H9 (cell line): Measurements from ENCODE around the gene TEX2. TPM values are rescaled to one million over a fixed set of nuclear protein-coding genes. Genes with fewer than 3 reads are reported as not detected.
"Not testable (repeated sequence)": the region's sequence is repeated elsewhere in the genome, so short reads cannot be mapped to it uniquely, and the experiment has no call there.

ENCODE experiments used
- DNase-seq: peaks from one replicate; pipeline ENCODE4 v3.0.0-alpha.2; 2017
- H2AFZ ChIP-seq: one replicate; pipeline ENCODE4 v1.6.1; 2013; ENCODE audit warnings: mild to moderate bottlenecking, low read length, control low read depth, moderate library complexity
- H2AK5ac ChIP-seq: 2 replicates; pipeline ENCODE4 v1.6.1; 2013; ENCODE audit warnings: low read length, control low read depth, mixed read lengths; ENCODE audit not compliant: insufficient read length
- H2BK120ac ChIP-seq: one replicate; pipeline ENCODE4 v1.6.1; 2013; ENCODE audit warnings: low read depth, mild to moderate bottlenecking, low read length, control low read depth, inconsistent platforms; ENCODE audit not compliant: poor library complexity, severe bottlenecking
- H2BK12ac ChIP-seq: 2 replicates; pipeline ENCODE4 v1.6.1; 2013; ENCODE audit warnings: low read length, control low read depth, mixed read lengths, low read depth; ENCODE audit not compliant: insufficient read length
- H2BK15ac ChIP-seq: 2 replicates; pipeline ENCODE4 v1.6.1; 2013; ENCODE audit warnings: low read depth, low read length, control low read depth
- H2BK20ac ChIP-seq: one replicate; pipeline ENCODE4 v1.6.1; 2013; ENCODE audit warnings: low read depth, mild to moderate bottlenecking, low read length, control low read depth, inconsistent platforms; ENCODE audit not compliant: poor library complexity, severe bottlenecking
- H2BK5ac ChIP-seq: 2 replicates; pipeline ENCODE4 v1.6.1; 2013; ENCODE audit warnings: low read length, control low read depth, mixed read lengths; ENCODE audit not compliant: insufficient read length
- H3K14ac ChIP-seq: 2 replicates; pipeline ENCODE4 v1.6.1; 2013; ENCODE audit warnings: low read length, control low read depth; ENCODE audit not compliant: insufficient read depth
- H3K18ac ChIP-seq: 2 replicates; pipeline ENCODE4 v1.6.1; 2013; ENCODE audit warnings: low read depth, mild to moderate bottlenecking, mixed read lengths, low read length, control low read depth; ENCODE audit not compliant: insufficient read length
- H3K23ac ChIP-seq: 2 replicates; pipeline ENCODE4 v1.6.1; 2013; ENCODE audit warnings: low read length, control low read depth, mixed read lengths, low read depth; ENCODE audit not compliant: insufficient read length
- H3K23me2 ChIP-seq: 2 replicates; pipeline ENCODE4 v1.6.1; 2013; ENCODE audit warnings: low read depth, mild to moderate bottlenecking, mixed read lengths, low read length, control low read depth; ENCODE audit not compliant: insufficient read length, poor library complexity, severe bottlenecking
- H3K27ac ChIP-seq: 2 replicates; pipeline ENCODE4 v1.5.1; 2013; ENCODE audit warnings: low read length, control low read depth, mixed read lengths, low read depth; ENCODE audit not compliant: insufficient read length
- H3K27me3 ChIP-seq: 2 replicates; pipeline ENCODE4 v1.6.1; 2013; ENCODE audit warnings: low read length, control low read depth, inconsistent platforms; ENCODE audit not compliant: insufficient read depth
- H3K4ac ChIP-seq: 2 replicates; pipeline ENCODE4 v1.6.1; 2013; ENCODE audit warnings: low read depth, mild to moderate bottlenecking, control low read depth, inconsistent platforms, low read length, moderate library complexity
- H3K4me1 ChIP-seq: 2 replicates; pipeline ENCODE4 v1.6.1; 2013; ENCODE audit warnings: low read length, control low read depth, inconsistent platforms; ENCODE audit not compliant: insufficient read depth
- H3K4me2 ChIP-seq: 2 replicates; pipeline ENCODE4 v1.6.1; 2013; ENCODE audit warnings: low read length, control low read depth, mixed read lengths; ENCODE audit not compliant: insufficient read length, insufficient read depth
- H3K56ac ChIP-seq: 2 replicates; pipeline ENCODE4 v1.6.1; 2013; ENCODE audit warnings: low read depth, mild to moderate bottlenecking, mixed read lengths, low read length, control low read depth; ENCODE audit not compliant: insufficient read length
- H3K79me1 ChIP-seq: 2 replicates; pipeline ENCODE4 v1.6.1; 2013; ENCODE audit warnings: low read depth, mild to moderate bottlenecking, moderate library complexity, low read length, control low read depth, inconsistent platforms; ENCODE audit not compliant: insufficient read depth, poor library complexity, severe bottlenecking
- H3K79me2 ChIP-seq: 2 replicates; pipeline ENCODE4 v1.6.1; 2013; ENCODE audit warnings: low read length, control low read depth, inconsistent platforms; ENCODE audit not compliant: insufficient read depth
- H3K9ac ChIP-seq: 2 replicates; pipeline ENCODE4 v1.6.1; 2013; ENCODE audit warnings: low read length, control low read depth, mixed read lengths; ENCODE audit not compliant: insufficient read length; ENCODE audit errors: extremely low read depth
- H3K9me3 ChIP-seq: one replicate; pipeline ENCODE4 v1.6.1; 2013; ENCODE audit warnings: low read depth, low read length, inconsistent platforms; ENCODE audit not compliant: control insufficient read depth
- H3T11ph ChIP-seq: one replicate; pipeline ENCODE4 v1.6.1; 2013; ENCODE audit warnings: mild to moderate bottlenecking, low read length, control low read depth, inconsistent platforms
- H4K20me1 ChIP-seq: one replicate; pipeline ENCODE4 v1.6.1; 2013; ENCODE audit not compliant: control insufficient read depth, insufficient read length, insufficient read depth
- H4K5ac ChIP-seq: 2 replicates; pipeline ENCODE4 v1.6.1; 2013; ENCODE audit warnings: low read depth, mild to moderate bottlenecking, mixed read lengths, low read length, control low read depth; ENCODE audit not compliant: insufficient read length
- H4K8ac ChIP-seq: replicated peaks from 2 replicates; pipeline ENCODE4 v1.6.1; 2013; ENCODE audit warnings: low read length, control low read depth, mixed read lengths, low read depth; ENCODE audit not compliant: insufficient read length
- H4K91ac ChIP-seq: 2 replicates; pipeline ENCODE4 v1.6.1; 2013; ENCODE audit warnings: low read depth, mild to moderate bottlenecking, moderate library complexity, mixed read lengths, low read length, control low read depth; ENCODE audit not compliant: insufficient read length
- H3K27ac Mint-ChIP-seq, 3 experiments: 2 replicates in 2 of 3; 3 replicates in 1 of 3; pipeline ENCODE4 v1.8.0; 2020 to 2021; ENCODE audit warnings: mixed read lengths in 3 of 3, mild to moderate bottlenecking in 1 of 3, moderate library complexity in 1 of 3
- H3K27me3 Mint-ChIP-seq: 2 replicates; pipeline ENCODE4 v1.8.0; 2021; ENCODE audit warnings: low read depth, mild to moderate bottlenecking, moderate library complexity, mixed read lengths
- H3K36me3 Mint-ChIP-seq, 3 experiments: 2 replicates in 2 of 3; 3 replicates in 1 of 3; pipeline ENCODE4 v1.8.0; 2020 to 2021; ENCODE audit warnings: low read depth in 3 of 3, mixed read lengths in 3 of 3; ENCODE audit not compliant: insufficient read depth in 1 of 3
- H3K4me1 Mint-ChIP-seq, 2 experiments: 2 replicates each; pipeline ENCODE4 v1.8.0; 2020; ENCODE audit warnings: mixed read lengths in 2 of 2
- H3K4me3 Mint-ChIP-seq, 2 experiments: 2 replicates in 1 of 2; 3 replicates in 1 of 2; pipeline ENCODE4 v1.8.0; 2020 to 2021; ENCODE audit warnings: mild to moderate bottlenecking in 2 of 2, mixed read lengths in 2 of 2, moderate library complexity in 1 of 2
- H3K9me3 Mint-ChIP-seq, 2 experiments: 2 replicates in 1 of 2; 3 replicates in 1 of 2; pipeline ENCODE4 v1.8.0; 2020; ENCODE audit warnings: mild to moderate bottlenecking in 2 of 2, mixed read lengths in 2 of 2, moderate library complexity in 1 of 2
- WGBS: extraction: QIAGEN DNeasy Blood & Tissue Kit; methylation state at CpG from one replicate; pipeline ENCODE4 v1.1.7; 2013; ENCODE audit warnings: missing lambda C conversion rate, low lambda C conversion rate, mixed read lengths; ENCODE audit not compliant: insufficient read length; ENCODE audit errors: extremely low coverage; 5-methylcytosine and 5-hydroxymethylcytosine counted together
- total RNA-seq: library from RNA; stranded (reverse); gene quantifications from 2 replicates; pipeline ENCODE4 v1.2.1, GENCODE V29; 2021
- TF ChIP-seq, protein P1 (sequence below): fragments of 200-600 bp; sonication (generic); conservative IDR thresholded peaks from 3 replicates; pipeline ENCODE4 v1.8.0; 2021; ENCODE audit warnings: antibody characterized with exemption, mild to moderate bottlenecking

The TEX2 gene
- total RNA-seq, 1 experiment from 2014 or later: 12.2 TPM

DNA sequence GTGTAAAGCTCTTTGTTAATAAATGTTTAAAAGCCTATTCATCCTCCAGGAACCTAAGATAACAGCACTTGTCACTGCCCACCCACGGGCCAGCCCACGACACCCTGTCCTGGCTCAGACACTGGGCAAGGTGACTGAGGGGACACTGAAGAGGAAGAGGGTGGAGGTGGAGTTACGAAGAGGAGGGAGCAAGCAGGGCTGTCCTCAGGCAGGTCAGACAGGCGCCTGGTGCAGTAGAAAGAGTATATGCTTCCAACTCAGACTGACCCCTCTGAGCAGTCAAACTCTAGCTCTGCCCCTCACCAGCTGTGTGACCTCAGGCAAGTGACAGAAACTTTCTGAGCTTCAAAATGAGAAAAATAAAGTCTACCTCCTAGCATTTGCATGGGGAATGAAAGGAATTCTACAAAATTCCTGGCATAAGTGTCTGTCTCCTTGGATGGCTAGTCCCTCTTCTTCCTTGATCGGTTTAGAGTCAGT lies 22.8 kb downstream of the TEX2 start:
- no peak overlapping the region for H2AFZ ChIP-seq
- Mint-ChIP-seq H3K4me1 (peaks cover 23 to 30% of the 10 kb centered on the region in 2 experiments), H3K4me3 (no peak overlapping the region), H3K27ac (peak overlapping the region in 1 of 3 experiments; percentile 21; a peak in 1 of 7 replicates), H3K27me3 (no peaks in the 10 kb centered on the region), H3K36me3 (no peaks in the 10 kb centered on the region), H3K9me3 (no peaks in the 10 kb centered on the region)
- H3K9me3 ChIP-seq: no peaks in the 10 kb centered on the region
- H3K23me2 ChIP-seq: no peaks in the 10 kb centered on the region
- H3K27me3 ChIP-seq: no peaks in the 10 kb centered on the region
- no peaks in the 10 kb centered on the region for H3K79me1 ChIP-seq
- TF ChIP-seq, protein P1, sequence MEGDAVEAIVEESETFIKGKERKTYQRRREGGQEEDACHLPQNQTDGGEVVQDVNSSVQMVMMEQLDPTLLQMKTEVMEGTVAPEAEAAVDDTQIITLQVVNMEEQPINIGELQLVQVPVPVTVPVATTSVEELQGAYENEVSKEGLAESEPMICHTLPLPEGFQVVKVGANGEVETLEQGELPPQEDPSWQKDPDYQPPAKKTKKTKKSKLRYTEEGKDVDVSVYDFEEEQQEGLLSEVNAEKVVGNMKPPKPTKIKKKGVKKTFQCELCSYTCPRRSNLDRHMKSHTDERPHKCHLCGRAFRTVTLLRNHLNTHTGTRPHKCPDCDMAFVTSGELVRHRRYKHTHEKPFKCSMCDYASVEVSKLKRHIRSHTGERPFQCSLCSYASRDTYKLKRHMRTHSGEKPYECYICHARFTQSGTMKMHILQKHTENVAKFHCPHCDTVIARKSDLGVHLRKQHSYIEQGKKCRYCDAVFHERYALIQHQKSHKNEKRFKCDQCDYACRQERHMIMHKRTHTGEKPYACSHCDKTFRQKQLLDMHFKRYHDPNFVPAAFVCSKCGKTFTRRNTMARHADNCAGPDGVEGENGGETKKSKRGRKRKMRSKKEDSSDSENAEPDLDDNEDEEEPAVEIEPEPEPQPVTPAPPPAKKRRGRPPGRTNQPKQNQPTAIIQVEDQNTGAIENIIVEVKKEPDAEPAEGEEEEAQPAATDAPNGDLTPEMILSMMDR: peak; percentile 21; the same call in 1 of the 3 replicates
- H3K18ac ChIP-seq: no peak overlapping the region
- no peak overlapping the region for H2BK12ac ChIP-seq
- H3K14ac ChIP-seq: no peak overlapping the region
- no peak overlapping the region for H3K4me2 ChIP-seq
- H4K8ac ChIP-seq: no peak overlapping the region
- H3K79me2 ChIP-seq: no peaks in the 10 kb centered on the region
- no peak overlapping the region for H3K27ac ChIP-seq
- no peak overlapping the region for H4K5ac ChIP-seq
- no peak overlapping the region for H3K23ac ChIP-seq
- H2AK5ac ChIP-seq: no peak overlapping the region
- no peaks in the 10 kb centered on the region for H4K20me1 ChIP-seq
- WGBS: no CpG with 5 or more reads among the region's 5 CpGs
- no peak overlapping the region for H2BK15ac ChIP-seq
- no peak overlapping the region for H2BK20ac ChIP-seq
- DNase-seq: no peak
- no peak overlapping the region for H3T11ph ChIP-seq
- peaks cover 6% of the 10 kb centered on the region; the same call in 1 of the 2 replicates for H3K4me1 ChIP-seq
- H3K4ac ChIP-seq: no peak overlapping the region
- H3K9ac ChIP-seq: no peak overlapping the region
- H2BK5ac ChIP-seq: no peak overlapping the region
- H2BK120ac ChIP-seq: no peak overlapping the region
- no peak overlapping the region for H3K56ac ChIP-seq
- no peak overlapping the region for H4K91ac ChIP-seq

DNA sequence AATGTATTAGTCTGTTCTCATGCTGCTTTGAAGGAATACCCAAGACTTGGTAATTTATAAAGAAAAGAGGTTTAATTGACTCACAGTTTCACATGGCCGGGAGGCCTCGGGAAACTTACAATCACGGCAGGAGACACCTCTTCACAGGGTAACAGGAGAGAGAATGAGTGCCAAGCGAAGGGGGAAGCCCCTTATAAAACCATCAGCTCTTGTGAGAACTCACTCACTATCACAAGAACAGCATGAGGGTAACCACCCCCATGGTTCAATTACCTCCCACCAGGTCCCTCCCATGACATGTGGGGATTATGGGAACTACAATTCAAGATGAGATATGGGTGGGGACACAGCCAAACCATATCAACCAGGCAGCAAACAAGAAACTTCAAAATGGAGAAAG lies 24.6 kb downstream of the TEX2 start:
- H3K23ac ChIP-seq, H3T11ph ChIP-seq, H3K79me1 ChIP-seq, H3K4me2 ChIP-seq, H3K18ac ChIP-seq, H3K79me2 ChIP-seq, H4K20me1 ChIP-seq, H3K56ac ChIP-seq, H2AK5ac ChIP-seq, H3K27ac ChIP-seq, H3K9me3 Mint-ChIP-seq, H4K91ac ChIP-seq, H2BK120ac ChIP-seq, H3K4ac ChIP-seq, H4K8ac ChIP-seq, H3K14ac ChIP-seq, H3K27me3 Mint-ChIP-seq, H3K4me3 Mint-ChIP-seq, DNase-seq, H2BK12ac ChIP-seq, H3K4me1 ChIP-seq, H3K9ac ChIP-seq, H4K5ac ChIP-seq, H3K27me3 ChIP-seq, H2BK15ac ChIP-seq, H2BK20ac ChIP-seq, H2BK5ac ChIP-seq, H3K23me2 ChIP-seq, H3K36me3 Mint-ChIP-seq, H2AFZ ChIP-seq, H3K9me3 ChIP-seq: not testable (repeated sequence)
- no CpG with 5 or more reads among the region's 4 CpGs for WGBS
- Mint-ChIP-seq H3K4me1 (peaks cover 21 to 27% of the 10 kb centered on the region in 2 experiments), H3K27ac (peak overlapping the region in 2 of 3 experiments; percentile 46 to 52; a peak in 1 of 7 replicates)
